HuH-7.5 (cell line): Measurements from ENCODE around the gene C19orf38.
"Not testable (repeated sequence)": the region's sequence is repeated elsewhere in the genome, so short reads cannot be mapped to it uniquely, and the experiment has no call there.

Experiments used
- DNase-seq: peaks from one replicate; pipeline ENCODE4 v3.0.0; 2011; ENCODE audit warnings: low spot score

Gene C19orf38

DNA sequence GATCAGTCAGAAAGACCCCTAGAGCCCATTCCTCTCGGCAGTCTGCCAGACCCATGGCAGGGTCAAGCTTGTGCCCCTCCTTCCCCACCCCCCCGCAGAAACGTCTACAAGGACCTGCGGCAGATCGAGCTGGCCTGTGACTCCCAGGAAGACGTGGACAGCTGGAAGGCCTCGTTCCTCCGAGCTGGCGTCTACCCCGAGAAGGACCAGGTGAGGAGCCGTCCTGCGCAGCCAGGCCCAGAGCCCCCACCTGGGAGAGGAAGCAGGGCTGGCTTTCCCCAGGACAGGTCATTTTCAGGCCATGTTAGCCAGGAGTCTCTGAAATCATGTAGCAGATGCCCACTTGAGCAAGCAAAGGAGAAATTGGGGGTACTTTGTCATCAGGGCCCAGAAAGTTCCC, 24.5 kb upstream of the C19orf38 start:
- no peak for DNase-seq

GRCh38 chr19:10826231-10826630, 22.0 kb upstream of the C19orf38 start:
- no peak for DNase-seq

- no peak for DNase-seq
Observed at GRCh38 chr19:10826846-10827245, 21.4 kb upstream of the C19orf38 start.

GRCh38 chr19:10828981-10829821, 19.0 kb upstream of the C19orf38 start:
- DNase-seq = no peak

GRCh38 chr19:10829967-10830366, 18.2 kb upstream of the C19orf38 start:
- no peak for DNase-seq

- DNase-seq = no peak
Observed at GRCh38 chr19:10830370-10830769, 17.8 kb upstream of the C19orf38 start.

DNA sequence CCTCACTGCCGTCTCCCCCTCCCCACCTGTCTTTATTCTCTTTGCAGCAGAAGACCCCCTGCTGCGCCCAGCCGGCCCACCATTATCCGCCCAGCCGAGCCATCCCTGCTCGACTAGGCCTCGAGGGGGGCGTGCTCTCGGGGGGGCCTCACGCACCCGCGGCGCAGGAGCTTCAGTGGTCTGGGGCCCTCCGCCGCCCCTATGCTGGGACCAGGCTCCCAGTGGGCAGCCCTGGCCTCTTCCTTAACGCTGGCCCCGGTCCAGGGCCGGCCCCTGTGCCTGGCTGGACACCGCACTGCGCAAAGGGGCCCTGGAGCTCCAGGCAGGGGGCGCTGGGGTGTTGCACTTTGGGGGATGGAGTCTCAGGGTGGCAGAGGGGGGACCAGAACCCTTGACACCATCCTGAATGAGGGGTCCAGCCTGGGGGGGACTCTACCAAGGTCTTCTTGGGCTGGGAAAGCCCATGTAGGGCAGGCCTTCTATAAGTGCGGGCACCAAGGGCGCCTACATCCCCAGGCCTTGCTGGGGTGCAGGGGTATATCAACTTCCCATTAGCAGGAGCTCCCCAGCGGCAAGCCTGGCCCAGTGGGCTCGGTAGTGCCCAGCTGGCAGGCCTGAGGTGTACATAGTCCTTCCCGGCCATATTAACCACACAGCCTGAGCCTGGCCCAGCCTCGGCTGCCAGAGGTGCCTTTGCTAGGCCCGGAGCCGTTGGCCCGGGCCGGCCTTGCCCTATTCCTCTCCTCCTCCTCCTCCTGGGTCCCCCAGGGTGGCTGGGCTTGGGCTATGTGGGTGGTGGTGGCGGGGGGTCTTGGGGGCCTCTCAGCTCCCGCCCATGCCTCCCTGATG, 17.1 kb upstream of the C19orf38 start:
- no peak for DNase-seq

- no peak for DNase-seq
Observed at GRCh38 chr19:10831987-10832938, 16.0 kb upstream of the C19orf38 start.

GRCh38 chr19:10832939-10833296, 15.3 kb upstream of the C19orf38 start:
- DNase-seq = no peak

GRCh38 chr19:10835089-10835753, 13.0 kb upstream of the C19orf38 start:
- peak; percentile 99 for DNase-seq

- DNase-seq = peak; percentile 96
Observed at GRCh38 chr19:10835754-10836478, 12.3 kb upstream of the C19orf38 start, which contains the start of gene TMED1. TMED1 (minus strand) TSS chr19:10836212; CDS start chr19:10836191, 21 bp downstream.

GRCh38 chr19:10836479-10837330, 11.5 kb upstream of the C19orf38 start:
- peak; percentile 86 for DNase-seq

DNA sequence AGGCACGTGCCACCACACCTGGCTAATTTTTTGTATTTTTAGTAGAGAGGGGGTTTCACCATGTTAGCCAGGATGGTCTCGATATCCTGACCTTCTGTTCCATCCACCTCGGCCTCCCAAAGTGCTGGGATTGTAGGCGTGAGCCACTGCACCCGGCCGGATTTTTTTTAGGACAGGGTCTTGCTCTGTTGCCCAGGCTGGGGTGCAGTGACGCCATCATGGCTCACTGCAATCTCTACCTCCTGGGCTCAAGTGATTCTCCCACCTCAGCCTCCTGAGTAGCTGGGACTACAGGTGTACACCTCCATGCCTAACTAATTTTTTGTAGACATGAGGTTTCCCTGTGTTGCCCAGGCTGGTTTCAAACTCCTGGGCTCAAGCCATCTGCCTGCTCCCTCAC, 10.6 kb upstream of the C19orf38 start:
- not testable (repeated sequence) for DNase-seq

- no peak for DNase-seq
Observed at GRCh38 chr19:10838377-10838776, 9.8 kb upstream of the C19orf38 start.

- no peak for DNase-seq
Observed at GRCh38 chr19:10839114-10840050, 8.8 kb upstream of the C19orf38 start.

- no peak for DNase-seq
Observed at GRCh38 chr19:10842788-10843187, 5.4 kb upstream of the C19orf38 start.

- DNase-seq = no peak
Observed at GRCh38 chr19:10846500-10847202, 1.6 kb upstream of the C19orf38 start.

DNA sequence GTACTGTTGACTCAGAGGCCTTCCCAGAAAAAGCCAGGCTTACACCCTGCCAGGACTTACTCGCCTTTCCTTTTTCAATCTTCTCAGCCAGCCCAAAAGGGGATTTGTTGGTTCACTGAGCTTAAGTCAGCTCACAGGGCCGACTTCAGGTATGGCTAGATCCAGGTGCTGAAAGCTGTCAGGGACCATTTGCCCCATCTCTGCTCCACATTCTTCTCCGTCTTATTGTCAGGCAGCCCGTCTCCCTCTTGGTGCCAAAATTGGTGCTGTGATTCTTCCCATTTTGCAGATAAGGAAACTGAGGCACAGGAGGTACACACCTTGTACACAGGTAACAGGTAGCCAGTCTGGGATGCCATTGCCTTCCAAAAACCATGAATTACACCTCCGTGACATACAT, 2.4 kb downstream of the C19orf38 start:
- no peak for DNase-seq
